ENCODE data around the gene RFXANK.

DNA sequence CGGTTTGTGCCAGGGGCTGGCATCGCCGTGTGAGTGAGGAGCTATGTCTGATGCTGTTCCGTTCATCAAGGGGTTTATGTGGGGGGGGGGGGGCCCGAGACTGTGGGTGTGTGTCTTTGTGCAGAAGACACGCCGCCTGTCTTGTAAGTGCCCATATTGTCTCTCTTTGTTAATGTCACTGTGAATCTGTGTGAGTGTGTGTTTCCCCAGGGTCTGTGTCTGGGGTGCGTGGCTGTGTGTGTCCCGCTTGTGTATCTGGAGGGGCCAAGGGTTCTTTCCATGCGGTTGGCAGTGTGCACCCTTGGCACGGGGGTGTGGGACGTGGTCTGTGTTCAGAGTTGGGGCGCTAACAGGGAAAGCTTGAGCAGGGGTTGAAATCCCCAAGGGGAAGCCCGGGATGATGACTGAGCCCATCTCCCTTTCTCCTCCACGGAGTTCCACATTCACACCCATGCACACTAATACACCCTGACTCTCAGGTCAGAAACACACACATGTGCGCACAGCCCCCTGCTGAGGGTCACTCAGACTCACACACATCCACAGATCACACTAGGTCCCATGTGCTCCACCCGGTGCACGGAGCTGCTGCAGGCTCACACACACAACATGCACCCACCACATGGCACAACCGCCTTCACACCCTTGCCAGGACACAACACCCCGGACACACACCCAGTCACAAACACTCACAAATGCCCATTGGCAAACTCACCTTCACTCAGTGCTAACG lies 21.5 kb downstream of the RFXANK start:
- TF ChIP-seq ZFP30 (CRISPR knock-in tag; IDR thresholded peaks at IDR 0.05) (no peak), TCF4 (CRISPR knock-in tag; IDR thresholded peaks at IDR 0.05; ENCODE audit: borderline replicate concordance) (no peak), ZNF8 (CRISPR knock-in tag; IDR thresholded peaks at IDR 0.05) (no peak), PATZ1 (CRISPR knock-in tag; IDR thresholded peaks at IDR 0.05; ENCODE audit: borderline replicate concordance) (no peak), ARNTL (CRISPR knock-in tag; IDR thresholded peaks at IDR 0.05; ENCODE audit: borderline replicate concordance, low read depth) (no peak)
- TF ChIP-seq, protein P1, sequence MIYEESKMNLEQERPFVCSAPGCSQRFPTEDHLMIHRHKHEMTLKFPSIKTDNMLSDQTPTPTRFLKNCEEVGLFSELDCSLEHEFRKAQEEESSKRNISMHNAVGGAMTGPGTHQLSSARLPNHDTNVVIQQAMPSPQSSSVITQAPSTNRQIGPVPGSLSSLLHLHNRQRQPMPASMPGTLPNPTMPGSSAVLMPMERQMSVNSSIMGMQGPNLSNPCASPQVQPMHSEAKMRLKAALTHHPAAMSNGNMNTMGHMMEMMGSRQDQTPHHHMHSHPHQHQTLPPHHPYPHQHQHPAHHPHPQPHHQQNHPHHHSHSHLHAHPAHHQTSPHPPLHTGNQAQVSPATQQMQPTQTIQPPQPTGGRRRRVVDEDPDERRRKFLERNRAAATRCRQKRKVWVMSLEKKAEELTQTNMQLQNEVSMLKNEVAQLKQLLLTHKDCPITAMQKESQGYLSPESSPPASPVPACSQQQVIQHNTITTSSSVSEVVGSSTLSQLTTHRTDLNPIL (CRISPR knock-in tag; IDR thresholded peaks at IDR 0.05; ENCODE audit: low read depth), result no peak

Measured in SK-N-SH treated with all-trans-retinoic acid at 6 μM for 48 hours (cell line).